ENCODE measurements around the gene GLMN.

GLMN gene

GRCh38 chr1:92315766-92316599 lies 17.2 kb upstream of the GLMN start:
- no peak for TF ChIP-seq CTCF (IDR thresholded peaks at IDR 0.05; ENCODE audit: borderline replicate concordance, insufficient read depth, low read depth, low read length)
- no peak overlapping the region for H3K4me3 ChIP-seq (ENCODE audit: low read depth, low read length)

GRCh38 chr1:92314024-92314423 lies 15.2 kb upstream of the GLMN start:
- TF ChIP-seq CTCF (IDR thresholded peaks at IDR 0.05; ENCODE audit: borderline replicate concordance, insufficient read depth, low read depth, low read length) = no peak
- no peak overlapping the region for H3K4me3 ChIP-seq (ENCODE audit: low read depth, low read length)

GRCh38 chr1:92310185-92310597 lies 11.4 kb upstream of the GLMN start:
- TF ChIP-seq CTCF (IDR thresholded peaks at IDR 0.05; ENCODE audit: borderline replicate concordance, insufficient read depth, low read depth, low read length) = no peak; the same call in 1 of the 2 replicates
- no peak overlapping the region for H3K4me3 ChIP-seq (ENCODE audit: low read depth, low read length)

- no peak for TF ChIP-seq CTCF (IDR thresholded peaks at IDR 0.05; ENCODE audit: borderline replicate concordance, insufficient read depth, low read depth, low read length)
- H3K4me3 ChIP-seq (ENCODE audit: low read depth, low read length) = no peak overlapping the region
Observed at GRCh38 chr1:92307980-92308379, 9.2 kb upstream of the GLMN start.

- no peak for TF ChIP-seq CTCF (IDR thresholded peaks at IDR 0.05; ENCODE audit: borderline replicate concordance, insufficient read depth, low read depth, low read length)
- no peak overlapping the region for H3K4me3 ChIP-seq (ENCODE audit: low read depth, low read length)
Observed at GRCh38 chr1:92306020-92306419, 7.2 kb upstream of the GLMN start.

GRCh38 chr1:92301021-92301420 lies 2.2 kb upstream of the GLMN start:
- no peak overlapping the region for H3K4me3 ChIP-seq (ENCODE audit: low read depth, low read length)
- TF ChIP-seq CTCF (IDR thresholded peaks at IDR 0.05; ENCODE audit: borderline replicate concordance, insufficient read depth, low read depth, low read length) = no peak

- no peak for TF ChIP-seq CTCF (IDR thresholded peaks at IDR 0.05; ENCODE audit: borderline replicate concordance, insufficient read depth, low read depth, low read length)
- H3K4me3 ChIP-seq (ENCODE audit: low read depth, low read length) = peak overlapping the region; percentile 98
Observed at GRCh38 chr1:92299477-92300150, 827 bp upstream of the GLMN start.
